Hepatocyte (in vitro differentiated cells): ENCODE measurements around the gene MEGF11. TPM values are rescaled to one million over a fixed set of nuclear protein-coding genes. Genes with fewer than 3 reads are reported as not detected.

Experiments used
- DNase-seq: peaks from one replicate; pipeline ENCODE4 v3.0.0-alpha.2; 2016; ENCODE audit warnings: low spot score
- H2AFZ ChIP-seq: fragments of 200-600 bp; sonication (generic); 2 replicates; pipeline ENCODE4 v1.6.0; 2016; ENCODE audit warnings: antibody characterized with exemption, mild to moderate bottlenecking
- H3K27ac ChIP-seq: fragments of 200-600 bp; sonication (generic); 2 replicates; pipeline ENCODE4 v1.5.1; 2016; ENCODE audit warnings: mild to moderate bottlenecking
- H3K27me3 ChIP-seq: fragments of 200-600 bp; sonication (generic); 2 replicates; pipeline ENCODE4 v1.6.1; 2016
- H3K36me3 ChIP-seq: fragments of 200-600 bp; sonication (generic); replicated peaks from 2 replicates; pipeline ENCODE4 v1.5.1; 2016; ENCODE audit warnings: low read depth; ENCODE audit not compliant: insufficient read depth
- H3K4me1 ChIP-seq: fragments of 200-600 bp; sonication (generic); 2 replicates; pipeline ENCODE4 v1.5.1; 2016; ENCODE audit warnings: mild to moderate bottlenecking, moderate library complexity; ENCODE audit not compliant: insufficient read depth
- H3K4me2 ChIP-seq: fragments of 200-600 bp; sonication (generic); 2 replicates; pipeline ENCODE4 v1.6.0; 2016
- H3K4me3 ChIP-seq: fragments of 200-600 bp; sonication (generic); 2 replicates; pipeline ENCODE4 v1.5.1; 2016; ENCODE audit warnings: mild to moderate bottlenecking
- H3K79me2 ChIP-seq: fragments of 200-600 bp; sonication (generic); 2 replicates; pipeline ENCODE4 v1.6.0; 2017; ENCODE audit warnings: mild to moderate bottlenecking
- H3K9me2 ChIP-seq: fragments of 200-600 bp; sonication (generic); replicated peaks from 2 replicates; pipeline ENCODE4 v1.6.0; 2017; ENCODE audit warnings: mild to moderate bottlenecking; ENCODE audit not compliant: insufficient read depth
- H3K9me3 ChIP-seq: fragments of 200-600 bp; sonication (generic); 2 replicates; pipeline ENCODE4 v1.5.1; 2016; ENCODE audit warnings: low read depth, mild to moderate bottlenecking
- H4K20me1 ChIP-seq: fragments of 200-600 bp; sonication (generic); 2 replicates; pipeline ENCODE4 v1.6.0; 2016; ENCODE audit warnings: mild to moderate bottlenecking; ENCODE audit not compliant: insufficient read depth, poor library complexity, severe bottlenecking
- EZH2 ChIP-seq: fragments of 200-600 bp; sonication (generic); IDR thresholded peaks from 2 replicates; pipeline ENCODE4 v1.6.1; 2016; ENCODE audit warnings: antibody characterized with exemption, mild to moderate bottlenecking, borderline replicate concordance
- EZH2phosphoT487 ChIP-seq: fragments of 200-600 bp; sonication (generic); IDR thresholded peaks from one replicate; pipeline ENCODE4 v1.6.1; 2018; ENCODE audit warnings: antibody characterized with exemption, mild to moderate bottlenecking, low read depth, moderate library complexity; ENCODE audit not compliant: unreplicated experiment, severe bottlenecking
- WGBS: methylation state at CpG from one replicate; pipeline ENCODE4 v1.1.6; 2016; ENCODE audit warnings: low lambda C conversion rate; ENCODE audit errors: missing lambda C conversion rate; 5-methylcytosine and 5-hydroxymethylcytosine counted together
- polyA plus RNA-seq: library from polyadenylated mRNA; unstranded; fragments of >200 nt; fragmentation: Nextera tagmentation; extraction: Ambion mirVana; gene quantifications from 2 replicates; pipeline ENCODE4 v1.2.1, GENCODE V29; 2016
- total RNA-seq: library from RNA; depleted of rRNA; stranded (reverse); fragments of >200 nt; gene quantifications from 2 replicates; pipeline ENCODE4 v1.2.3, GENCODE V29; 2014
- TF ChIP-seq, protein P1 (sequence below): fragments of 200-600 bp; sonication (generic); IDR thresholded peaks from 2 replicates; pipeline ENCODE4 v1.5.1; 2016; ENCODE audit warnings: antibody characterized with exemption, mild to moderate bottlenecking; ENCODE audit not compliant: poor library complexity

MEGF11 gene
- total and polyA plus RNA-seq, 2 experiments from 2014 or later = 0.07 to 0.25 TPM

DNA sequence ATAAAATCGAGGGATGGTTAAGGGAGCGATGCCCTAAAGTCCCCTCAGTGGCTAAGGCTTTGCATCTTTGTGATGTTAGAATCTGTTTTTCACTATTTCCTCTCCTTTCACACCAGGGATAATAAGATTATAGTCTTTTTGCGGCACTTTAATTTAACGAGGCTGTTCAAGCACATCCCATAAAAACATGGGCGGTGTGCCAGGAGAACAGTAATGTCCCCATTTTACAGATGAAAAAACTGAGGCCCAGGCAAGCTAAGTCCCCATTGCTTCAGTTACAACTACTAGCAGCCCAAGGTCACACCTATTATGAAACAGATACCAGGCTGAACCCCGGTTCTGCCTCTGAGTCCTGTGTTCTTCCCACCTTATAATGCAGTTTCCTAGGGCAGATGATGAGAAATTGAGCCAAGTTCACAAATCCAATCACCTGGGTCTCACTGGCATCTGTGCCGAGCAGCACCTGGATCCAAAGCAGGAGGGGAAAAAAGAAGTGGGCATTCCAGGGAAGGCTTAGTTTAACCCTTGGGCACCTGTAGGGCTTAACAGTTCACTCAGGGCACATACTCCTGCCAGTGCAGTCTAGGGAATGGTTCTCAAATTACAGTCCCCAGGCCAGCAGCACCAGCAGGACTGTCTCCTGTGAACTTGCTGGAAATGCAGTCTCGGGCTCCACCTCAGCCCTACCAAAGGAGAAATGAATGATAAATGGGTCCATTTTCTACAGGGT, 215.0 kb downstream of the MEGF11 start:
- Histone ChIP-seq H2AFZ (no peak overlapping the region), H3K79me2 (no peaks in the 10 kb centered on the region), H4K20me1 (no peaks in the 10 kb centered on the region), H3K27ac (no peak overlapping the region), H3K9me3 (no peaks in the 10 kb centered on the region), H3K36me3 (no peaks in the 10 kb centered on the region), H3K9me2 (no peaks in the 10 kb centered on the region), H3K4me3 (no peak overlapping the region), H3K4me1 (peaks cover 12% of the 10 kb centered on the region), H3K27me3 (peaks cover 23% of the 10 kb centered on the region), H3K4me2 (no peak overlapping the region)
- DNase-seq = no peak
- 69% methylated on average over 8 of the region's 8 CpGs for WGBS
- TF ChIP-seq, protein P1, sequence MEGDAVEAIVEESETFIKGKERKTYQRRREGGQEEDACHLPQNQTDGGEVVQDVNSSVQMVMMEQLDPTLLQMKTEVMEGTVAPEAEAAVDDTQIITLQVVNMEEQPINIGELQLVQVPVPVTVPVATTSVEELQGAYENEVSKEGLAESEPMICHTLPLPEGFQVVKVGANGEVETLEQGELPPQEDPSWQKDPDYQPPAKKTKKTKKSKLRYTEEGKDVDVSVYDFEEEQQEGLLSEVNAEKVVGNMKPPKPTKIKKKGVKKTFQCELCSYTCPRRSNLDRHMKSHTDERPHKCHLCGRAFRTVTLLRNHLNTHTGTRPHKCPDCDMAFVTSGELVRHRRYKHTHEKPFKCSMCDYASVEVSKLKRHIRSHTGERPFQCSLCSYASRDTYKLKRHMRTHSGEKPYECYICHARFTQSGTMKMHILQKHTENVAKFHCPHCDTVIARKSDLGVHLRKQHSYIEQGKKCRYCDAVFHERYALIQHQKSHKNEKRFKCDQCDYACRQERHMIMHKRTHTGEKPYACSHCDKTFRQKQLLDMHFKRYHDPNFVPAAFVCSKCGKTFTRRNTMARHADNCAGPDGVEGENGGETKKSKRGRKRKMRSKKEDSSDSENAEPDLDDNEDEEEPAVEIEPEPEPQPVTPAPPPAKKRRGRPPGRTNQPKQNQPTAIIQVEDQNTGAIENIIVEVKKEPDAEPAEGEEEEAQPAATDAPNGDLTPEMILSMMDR = no peak
- TF ChIP-seq EZH2 (no peak), EZH2phosphoT487 (no peak)

DNA sequence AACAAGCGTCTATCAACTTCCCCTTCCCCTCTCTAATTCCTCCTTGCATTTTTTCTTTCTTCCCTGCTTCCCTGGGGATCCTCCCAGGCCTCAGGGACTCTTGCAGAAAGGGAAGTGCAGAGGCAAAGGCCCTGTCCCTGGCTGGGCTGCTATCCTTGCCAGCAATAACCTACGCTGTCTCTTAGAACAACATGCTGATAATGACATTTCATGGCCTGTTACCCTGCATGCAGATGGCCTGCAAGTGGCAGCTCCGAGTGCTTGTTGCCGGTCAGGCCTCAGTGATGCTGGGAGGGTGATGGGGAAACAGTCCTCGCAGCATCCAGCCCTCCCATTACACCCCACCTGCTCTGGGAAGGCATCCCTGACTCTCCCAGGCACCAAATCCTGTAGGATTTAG, 216.7 kb downstream of the MEGF11 start:
- Histone ChIP-seq H4K20me1 (no peaks in the 10 kb centered on the region), H3K9me3 (no peaks in the 10 kb centered on the region), H3K36me3 (no peaks in the 10 kb centered on the region), H3K79me2 (no peaks in the 10 kb centered on the region), H3K4me3 (no peak overlapping the region), H3K27me3 (peaks cover 23% of the 10 kb centered on the region), H3K4me1 (peaks cover 3% of the 10 kb centered on the region), H3K27ac (no peak overlapping the region), H3K4me2 (no peak overlapping the region), H3K9me2 (no peaks in the 10 kb centered on the region), H2AFZ (no peak overlapping the region)
- 88% methylated on average over 5 of the region's 5 CpGs for WGBS
- no peak for DNase-seq
- TF ChIP-seq, protein P1 = no peak
- TF ChIP-seq EZH2phosphoT487 (no peak), EZH2 (no peak)

DNA sequence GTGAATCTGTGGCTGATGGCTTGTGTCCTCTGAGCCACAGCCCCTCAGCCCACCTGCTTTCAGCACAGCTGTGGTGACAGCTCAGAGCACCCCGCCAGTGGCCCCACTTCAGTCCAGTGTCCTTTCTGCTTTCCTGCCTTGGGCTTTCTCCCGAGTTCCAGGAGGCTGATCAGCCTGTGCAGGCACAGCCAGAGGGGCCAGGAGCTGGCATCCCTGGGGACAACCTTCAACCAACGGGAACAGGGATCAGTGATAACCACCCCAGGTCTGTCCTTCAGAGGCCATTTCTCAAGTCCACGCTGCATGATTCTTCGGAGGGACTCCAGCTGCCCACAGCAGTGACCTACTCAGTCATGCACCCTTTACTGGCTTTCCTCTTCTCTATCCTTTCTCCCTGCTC, 217.6 kb downstream of the MEGF11 start:
- Histone ChIP-seq H3K36me3 (no peaks in the 10 kb centered on the region), H3K4me2 (no peak overlapping the region), H3K9me2 (no peaks in the 10 kb centered on the region), H2AFZ (no peak overlapping the region), H3K27ac (no peak overlapping the region), H3K4me3 (no peak overlapping the region), H3K4me1 (peaks cover 3% of the 10 kb centered on the region), H3K79me2 (no peaks in the 10 kb centered on the region), H3K27me3 (peaks cover 23% of the 10 kb centered on the region), H3K9me3 (no peaks in the 10 kb centered on the region), H4K20me1 (no peaks in the 10 kb centered on the region)
- TF ChIP-seq EZH2 = no peak
- no peak for TF ChIP-seq EZH2phosphoT487
- TF ChIP-seq, protein P1 = no peak
- DNase-seq = no peak
- WGBS = 80% methylated on average over 5 of the region's 5 CpGs
